Measurements from ENCODE around the gene FOXP3.
"Not testable (repeated sequence)": the region's sequence is repeated elsewhere in the genome, so short reads cannot be mapped to it uniquely, and the experiment has no call there.

Gene FOXP3

GRCh38 chrX:49264460-49264859 is at the start of gene FOXP3:
Gene FOXP3, minus strand, starts transcription at chrX:49264710. Its CDS starts 6,205 bp downstream, at chrX:49258505.
- DNase-seq (ENCODE audit: low read depth in 2 of 2): no peak

- DNase-seq (ENCODE audit: low read depth in 2 of 2): no peak
Observed at GRCh38 chrX:49312176-49312575, 47.7 kb upstream of the FOXP3 start.

GRCh38 chrX:49310371-49310770 is 45.9 kb upstream of the FOXP3 start:
- DNase-seq (ENCODE audit: low read depth in 2 of 2): no peak

- DNase-seq (ENCODE audit: low read depth in 2 of 2): no peak
Observed at GRCh38 chrX:49309401-49309981, 45.0 kb upstream of the FOXP3 start.

- DNase-seq (ENCODE audit: low read depth in 2 of 2): no peak
Observed at GRCh38 chrX:49308604-49309269, 44.2 kb upstream of the FOXP3 start.

- DNase-seq (ENCODE audit: low read depth in 2 of 2): not testable (repeated sequence)
Observed at GRCh38 chrX:49307775-49308174, 43.3 kb upstream of the FOXP3 start.

GRCh38 chrX:49303346-49303745 is 38.8 kb upstream of the FOXP3 start, which contains the start of gene GAGE10:
Gene GAGE10, plus strand, starts transcription at chrX:49303646. Its CDS starts 1,214 bp downstream, at chrX:49304860.
- DNase-seq (ENCODE audit: low read depth in 2 of 2): no peak

GRCh38 chrX:49300703-49301102 is 36.2 kb upstream of the FOXP3 start:
- no peak for DNase-seq (ENCODE audit: low read depth in 2 of 2)

GRCh38 chrX:49299293-49299692 is 34.8 kb upstream of the FOXP3 start:
- DNase-seq (ENCODE audit: low read depth in 2 of 2): not testable (repeated sequence)

GRCh38 chrX:49292400-49293362 is 28.2 kb upstream of the FOXP3 start:
- no peak for DNase-seq (ENCODE audit: low read depth in 2 of 2)

GRCh38 chrX:49291615-49292337 is 27.3 kb upstream of the FOXP3 start:
- DNase-seq (ENCODE audit: low read depth in 2 of 2): peak; percentile 37 to 72

- no peak for DNase-seq (ENCODE audit: low read depth in 2 of 2)
Observed at GRCh38 chrX:49290215-49290614, 25.7 kb upstream of the FOXP3 start.

GRCh38 chrX:49287665-49288064 is 23.2 kb upstream of the FOXP3 start:
- no peak for DNase-seq (ENCODE audit: low read depth in 2 of 2)

GRCh38 chrX:49286581-49286980 is 22.1 kb upstream of the FOXP3 start:
- no peak for DNase-seq (ENCODE audit: low read depth in 2 of 2)

- DNase-seq (ENCODE audit: low read depth in 2 of 2): no peak
Observed at GRCh38 chrX:49286136-49286535, 21.6 kb upstream of the FOXP3 start.

GRCh38 chrX:49284212-49284611 is 19.7 kb upstream of the FOXP3 start:
- no peak for DNase-seq (ENCODE audit: low read depth in 2 of 2)

- no peak for DNase-seq (ENCODE audit: low read depth in 2 of 2)
Observed at GRCh38 chrX:49282647-49283011, 18.1 kb upstream of the FOXP3 start.

GRCh38 chrX:49278081-49278480 is 13.6 kb upstream of the FOXP3 start:
- DNase-seq (ENCODE audit: low read depth in 2 of 2): no peak

GRCh38 chrX:49277535-49277830 is 13.0 kb upstream of the FOXP3 start:
- no peak for DNase-seq (ENCODE audit: low read depth in 2 of 2)

- DNase-seq (ENCODE audit: low read depth in 2 of 2): no peak
Observed at GRCh38 chrX:49276671-49277534, 12.4 kb upstream of the FOXP3 start.

- no peak for DNase-seq (ENCODE audit: low read depth in 2 of 2)
Observed at GRCh38 chrX:49276207-49276606, 11.7 kb upstream of the FOXP3 start.
